Central memory CD8-positive, alpha-beta T cell (primary cell): Measurements from ENCODE around the gene KCNK5.

ENCODE experiments used
- ATAC-seq: fragments of 150-1000 bp; cut with Tn5 transposase; replicated peaks from 2 replicates; pipeline ENCODE4 v1.10.0; 2022; ENCODE audit warnings: mild to moderate bottlenecking, moderate FRiP score, moderate number of reproducible peaks; ENCODE audit not compliant: poor library complexity, severe bottlenecking; ENCODE audit errors: extremely low read depth
- DNase-seq, 2 donors: peaks; one replicate each; pipeline ENCODE4 v3.0.0; 2021; ENCODE audit warnings: low spot score in 2 of 2
- H3K27ac Mint-ChIP-seq: one replicate; pipeline ENCODE4 v1.8.0; 2022; ENCODE audit warnings: low read depth, mild to moderate bottlenecking, moderate library complexity, mixed read lengths
- H3K27me3 Mint-ChIP-seq: one replicate; pipeline ENCODE4 v1.8.0; 2022; ENCODE audit warnings: mixed read lengths
- H3K36me3 Mint-ChIP-seq: one replicate; pipeline ENCODE4 v1.8.0; 2022; ENCODE audit warnings: mild to moderate bottlenecking, moderate library complexity, mixed read lengths; ENCODE audit not compliant: insufficient read depth
- H3K4me1 Mint-ChIP-seq: one replicate; pipeline ENCODE4 v1.8.0; 2022; ENCODE audit warnings: mixed read lengths
- H3K4me3 Mint-ChIP-seq: one replicate; pipeline ENCODE4 v1.8.0; 2022; ENCODE audit warnings: mild to moderate bottlenecking, moderate library complexity, mixed read lengths
- H3K9me3 Mint-ChIP-seq: one replicate; pipeline ENCODE4 v1.8.0; 2022; ENCODE audit warnings: mixed read lengths

The KCNK5 gene

DNA sequence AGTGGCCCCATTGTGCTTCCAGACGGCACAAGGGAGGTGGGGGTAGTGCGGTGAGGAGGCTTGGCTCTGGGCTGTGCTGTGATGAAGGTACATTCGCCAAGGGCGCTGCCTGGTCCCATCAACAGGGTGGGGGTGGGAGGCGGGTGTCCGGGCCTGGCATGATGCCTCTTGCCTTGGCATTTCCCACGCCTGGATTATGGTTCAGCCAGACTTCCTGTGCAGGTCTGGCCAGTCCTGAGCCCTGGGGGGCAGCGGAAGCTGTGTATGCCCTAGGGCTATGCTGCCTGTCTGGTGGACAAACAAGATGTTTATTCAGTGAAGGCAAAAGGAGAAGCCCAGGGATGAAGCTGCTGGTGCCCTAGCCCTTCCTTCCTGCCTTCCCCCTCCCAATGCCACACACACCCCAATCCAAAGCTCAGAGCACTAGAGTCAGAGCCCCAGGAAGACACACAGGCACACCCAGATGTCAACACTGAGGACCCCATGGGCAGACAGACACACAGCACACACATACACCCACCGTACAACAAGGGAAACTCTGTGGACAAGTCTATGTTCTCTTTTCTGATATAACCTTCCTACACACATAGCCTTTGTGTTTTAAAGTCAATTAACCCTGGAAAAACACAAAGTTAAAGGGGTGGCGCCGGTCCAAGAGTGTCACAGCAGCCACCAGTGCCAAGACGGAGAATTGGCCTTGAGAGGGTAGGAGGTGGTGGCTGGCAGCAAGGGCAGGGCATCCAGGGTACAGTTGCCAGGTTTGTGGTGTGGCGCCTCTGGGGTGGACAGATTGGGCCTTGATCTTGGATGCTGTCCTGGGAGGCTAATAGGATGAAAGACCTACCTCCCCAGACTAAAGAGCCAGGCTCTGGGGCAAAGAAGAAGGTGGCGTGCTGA, 59.6 kb downstream of the KCNK5 start:
- no peak overlapping the region for H3K27ac Mint-ChIP-seq
- peaks cover 7% of the 10 kb centered on the region for H3K4me1 Mint-ChIP-seq
- no peaks in the 10 kb centered on the region for H3K9me3 Mint-ChIP-seq
- no peak overlapping the region for H3K4me3 Mint-ChIP-seq
- peaks cover 9% of the 10 kb centered on the region for H3K27me3 Mint-ChIP-seq
- ATAC-seq (no peak), DNase-seq (no peak)
- no peaks in the 10 kb centered on the region for H3K36me3 Mint-ChIP-seq

- Mint-ChIP-seq H3K4me3 (no peak overlapping the region), H3K27me3 (peaks cover 9% of the 10 kb centered on the region), H3K9me3 (no peaks in the 10 kb centered on the region), H3K27ac (no peak overlapping the region), H3K36me3 (no peaks in the 10 kb centered on the region), H3K4me1 (peaks cover 7% of the 10 kb centered on the region)
- ATAC-seq: no peak
- DNase-seq: no peak
These were observed 61.2 kb downstream of the KCNK5 start for GRCh38 chr6:39167866-39168625.

DNA sequence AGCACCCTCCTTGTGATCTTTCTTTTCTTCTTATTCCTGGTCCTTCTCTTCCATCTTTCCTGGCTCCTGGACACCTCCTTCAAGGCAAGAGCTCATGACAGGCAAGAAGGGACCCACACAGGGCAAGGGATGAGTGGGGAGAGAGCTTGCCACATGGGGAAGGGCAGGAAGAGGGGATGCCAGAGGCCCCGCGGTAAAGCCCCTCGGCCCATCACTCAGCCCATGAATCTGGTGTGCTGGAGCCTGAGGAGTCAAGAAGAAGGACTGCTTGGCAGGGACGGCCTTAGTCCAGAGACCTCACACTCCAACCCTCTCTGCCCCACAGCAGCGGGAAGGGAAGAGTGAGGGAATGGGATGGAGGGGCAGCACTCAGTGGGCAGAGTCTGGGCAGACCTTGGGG, 62.0 kb downstream of the KCNK5 start:
- no peaks in the 10 kb centered on the region for H3K9me3 Mint-ChIP-seq
- H3K4me3 Mint-ChIP-seq: no peak overlapping the region
- DNase-seq (no peak), ATAC-seq (no peak)
- no peaks in the 10 kb centered on the region for H3K36me3 Mint-ChIP-seq
- H3K4me1 Mint-ChIP-seq: peaks cover 7% of the 10 kb centered on the region
- no peak overlapping the region for H3K27ac Mint-ChIP-seq
- H3K27me3 Mint-ChIP-seq: peaks cover 9% of the 10 kb centered on the region

GRCh38 chr6:39166912-39167290, 62.4 kb downstream of the KCNK5 start:
- Mint-ChIP-seq H3K4me1 (peaks cover 7% of the 10 kb centered on the region), H3K9me3 (no peaks in the 10 kb centered on the region), H3K4me3 (no peak overlapping the region), H3K27ac (peak overlapping the region; percentile 50), H3K27me3 (peaks cover 9% of the 10 kb centered on the region), H3K36me3 (no peaks in the 10 kb centered on the region)
- ATAC-seq (no peak), DNase-seq (no peak)

- peaks cover 9% of the 10 kb centered on the region for H3K27me3 Mint-ChIP-seq
- no peaks in the 10 kb centered on the region for H3K36me3 Mint-ChIP-seq
- H3K4me3 Mint-ChIP-seq: no peak overlapping the region
- peaks cover 7% of the 10 kb centered on the region for H3K4me1 Mint-ChIP-seq
- H3K9me3 Mint-ChIP-seq: no peaks in the 10 kb centered on the region
- peak overlapping the region; percentile 50 for H3K27ac Mint-ChIP-seq
- ATAC-seq (peak; percentile 52), DNase-seq (peak; percentile 68 to 80)
These were observed 62.9 kb downstream of the KCNK5 start for GRCh38 chr6:39166189-39166911.

DNA sequence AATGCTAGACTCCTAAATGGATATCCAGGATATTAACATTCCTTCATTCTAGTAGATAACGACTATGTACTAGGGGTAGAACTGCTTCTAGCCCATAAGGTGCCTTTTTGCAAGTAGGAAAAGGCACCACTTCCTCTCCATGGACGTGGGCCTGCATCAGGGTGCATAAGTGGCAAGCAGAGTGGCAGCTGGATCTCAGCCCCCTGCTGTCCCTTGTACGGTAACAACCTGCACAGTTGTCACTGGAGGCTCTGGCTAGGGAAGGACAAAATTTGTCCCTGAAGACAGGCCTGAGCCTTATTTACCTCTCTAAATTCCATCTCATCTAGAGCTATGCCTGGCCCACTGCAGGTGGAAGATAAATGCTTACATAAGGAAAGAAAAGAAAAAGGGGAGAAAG, 71.8 kb downstream of the KCNK5 start:
- Mint-ChIP-seq H3K4me1 (no peaks in the 10 kb centered on the region), H3K9me3 (no peaks in the 10 kb centered on the region), H3K36me3 (no peaks in the 10 kb centered on the region), H3K27me3 (peaks cover 11% of the 10 kb centered on the region), H3K27ac (no peak overlapping the region), H3K4me3 (no peak overlapping the region)
- ATAC-seq: no peak
- DNase-seq: no peak

DNA sequence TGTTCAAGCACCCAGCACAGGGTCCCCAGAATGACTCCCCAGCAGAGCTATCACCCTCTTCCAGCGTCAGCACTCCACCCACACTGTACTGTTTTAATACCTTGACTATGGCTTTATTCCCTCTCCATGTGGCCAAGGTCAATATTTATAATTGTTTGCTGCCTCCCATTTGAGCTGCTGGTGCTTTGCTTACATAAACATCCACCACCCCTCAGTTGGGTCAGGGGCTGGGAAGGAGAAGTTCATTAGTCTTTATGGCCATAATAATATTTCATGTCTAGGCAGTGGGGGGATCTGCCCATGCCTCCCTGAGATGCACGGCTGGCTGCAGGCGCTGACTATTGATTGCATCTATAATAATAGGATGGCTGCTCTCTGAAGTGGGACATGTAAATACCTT, 72.5 kb downstream of the KCNK5 start:
- no peak overlapping the region for H3K4me3 Mint-ChIP-seq
- no peaks in the 10 kb centered on the region for H3K4me1 Mint-ChIP-seq
- ATAC-seq: no peak
- no peaks in the 10 kb centered on the region for H3K9me3 Mint-ChIP-seq
- no peak for DNase-seq
- H3K27ac Mint-ChIP-seq: no peak overlapping the region
- no peaks in the 10 kb centered on the region for H3K36me3 Mint-ChIP-seq
- peaks cover 18% of the 10 kb centered on the region for H3K27me3 Mint-ChIP-seq

- no peaks in the 10 kb centered on the region for H3K4me1 Mint-ChIP-seq
These were observed 74.6 kb downstream of the KCNK5 start for GRCh38 chr6:39154705-39155104.

DNA sequence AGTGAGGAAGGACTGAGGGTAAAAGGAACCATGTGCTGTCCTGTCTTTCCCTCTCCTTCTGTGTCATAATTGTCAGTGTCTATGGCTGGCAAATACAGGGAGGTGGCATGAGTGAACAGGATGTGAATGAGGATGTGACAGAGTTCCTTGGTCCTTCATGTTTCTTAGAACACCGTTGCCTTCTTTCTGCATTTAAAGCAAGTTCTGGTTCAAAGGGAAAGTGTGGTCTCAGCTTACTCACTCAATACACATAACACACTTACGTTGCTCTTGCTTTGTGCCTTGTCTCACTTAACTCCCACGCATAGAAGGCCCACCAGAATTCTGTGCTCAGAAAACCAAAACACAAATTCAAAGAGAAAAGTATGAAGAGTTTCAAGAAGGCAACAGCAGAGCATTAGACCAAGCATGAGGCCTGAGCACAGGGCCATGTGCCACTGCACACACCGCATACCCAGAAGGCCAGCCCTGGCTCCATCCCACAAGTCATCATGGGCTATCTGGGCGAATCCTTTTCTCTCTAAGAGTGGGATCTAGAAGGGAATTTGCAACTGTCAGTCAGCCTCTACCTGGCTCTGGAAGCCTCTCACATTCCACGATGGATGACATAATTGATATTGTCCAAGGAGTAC, 75.4 kb downstream of the KCNK5 start:
- H3K27me3 Mint-ChIP-seq: peaks cover 47% of the 10 kb centered on the region

More at GRCh38 chr6:39154705-39155104, 74.6 kb downstream of the KCNK5 start:
- H3K36me3 Mint-ChIP-seq: no peaks in the 10 kb centered on the region
- peaks cover 39% of the 10 kb centered on the region for H3K27me3 Mint-ChIP-seq
- no peak overlapping the region for H3K27ac Mint-ChIP-seq
- no peak for DNase-seq
- no peak for ATAC-seq
- H3K4me3 Mint-ChIP-seq: no peak overlapping the region
- H3K9me3 Mint-ChIP-seq: no peaks in the 10 kb centered on the region

GRCh38 chr6:39152262-39152661, 77.0 kb downstream of the KCNK5 start:
- no peak overlapping the region for H3K27ac Mint-ChIP-seq
- H3K27me3 Mint-ChIP-seq: peaks cover 63% of the 10 kb centered on the region
- no peaks in the 10 kb centered on the region for H3K4me1 Mint-ChIP-seq
- no peak overlapping the region for H3K4me3 Mint-ChIP-seq
- ATAC-seq (no peak), DNase-seq (no peak)
- no peaks in the 10 kb centered on the region for H3K36me3 Mint-ChIP-seq
- no peaks in the 10 kb centered on the region for H3K9me3 Mint-ChIP-seq

More for the DNA sequence above, 75.4 kb downstream of the KCNK5 start:
- Mint-ChIP-seq H3K4me3 (no peak overlapping the region), H3K9me3 (no peaks in the 10 kb centered on the region), H3K27ac (no peak overlapping the region), H3K36me3 (no peaks in the 10 kb centered on the region), H3K4me1 (no peaks in the 10 kb centered on the region)
- ATAC-seq (no peak), DNase-seq (no peak)

DNA sequence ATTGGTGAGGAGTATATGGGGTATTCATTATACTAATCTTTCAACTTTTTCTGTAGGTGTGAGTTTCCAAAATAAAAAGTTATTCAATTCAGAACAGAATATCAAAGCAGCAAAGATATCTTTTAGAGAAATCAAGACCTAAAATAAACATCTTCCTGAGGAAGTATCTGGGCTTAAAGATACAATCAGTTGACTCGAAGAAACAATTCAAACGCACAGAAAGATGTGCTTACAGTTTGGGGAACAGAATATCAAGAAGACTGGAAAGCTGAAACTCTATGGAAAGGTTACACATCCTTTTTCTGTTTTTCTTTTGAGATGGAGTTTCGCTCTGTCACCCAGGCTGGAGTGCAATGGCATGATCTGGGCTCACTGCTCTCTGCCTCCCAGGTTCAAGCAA, 78.1 kb downstream of the KCNK5 start:
- no peaks in the 10 kb centered on the region for H3K4me1 Mint-ChIP-seq
- H3K4me3 Mint-ChIP-seq: no peak overlapping the region
- ATAC-seq (no peak), DNase-seq (no peak)
- H3K36me3 Mint-ChIP-seq: no peaks in the 10 kb centered on the region
- H3K9me3 Mint-ChIP-seq: no peaks in the 10 kb centered on the region
- no peak overlapping the region for H3K27ac Mint-ChIP-seq
- H3K27me3 Mint-ChIP-seq: peaks cover 67% of the 10 kb centered on the region

GRCh38 chr6:39144481-39145173, 84.6 kb downstream of the KCNK5 start:
- no peaks in the 10 kb centered on the region for H3K9me3 Mint-ChIP-seq
- no peak overlapping the region for H3K4me3 Mint-ChIP-seq
- ATAC-seq: no peak
- peaks cover 66% of the 10 kb centered on the region for H3K27me3 Mint-ChIP-seq
- H3K36me3 Mint-ChIP-seq: no peaks in the 10 kb centered on the region
- no peaks in the 10 kb centered on the region for H3K4me1 Mint-ChIP-seq
- no peak overlapping the region for H3K27ac Mint-ChIP-seq
- DNase-seq: no peak
